Ishikawa (cell line): ENCODE data around the gene IL12RB1.

Experiments
- EP300 ChIP-seq: IDR thresholded peaks from 2 replicates; pipeline ENCODE4 v1.6.1; 2012; ENCODE audit warnings: borderline replicate concordance
- MAX ChIP-seq: IDR thresholded peaks from 2 replicates; pipeline ENCODE4 v1.6.1; 2012
- RAD21 ChIP-seq: IDR thresholded peaks from 2 replicates; pipeline ENCODE4 v1.6.1; 2012; ENCODE audit warnings: low read depth
- REST ChIP-seq: IDR thresholded peaks from 2 replicates; pipeline ENCODE4 v1.6.1; 2012; ENCODE audit warnings: low read depth, mild to moderate bottlenecking
- TAF1 ChIP-seq: IDR thresholded peaks from 2 replicates; pipeline ENCODE4 v1.6.1; 2012; ENCODE audit warnings: low read depth, mild to moderate bottlenecking
- USF1 ChIP-seq: IDR thresholded peaks from 2 replicates; pipeline ENCODE4 v1.6.1; 2012

- TF ChIP-seq RAD21 (no peak), EP300 (no peak), TAF1 (no peak), USF1 (no peak), REST (no peak), MAX (peak; percentile 33; the same call in 1 of the 2 replicates)
These were observed 65.5 kb downstream of the IL12RB1 start for GRCh38 chr19:18021121-18021755.
